Pons (tissue), 1 donor: Measurements from ENCODE around the gene APCDD1L.
"Not testable (repeated sequence)": the region's sequence is repeated elsewhere in the genome, so short reads cannot be mapped to it uniquely, and the experiment has no call there.

Source experiments
- DNase-seq: peaks from one replicate; pipeline ENCODE4 v3.0.0-alpha.2; 2016; ENCODE audit warnings: low spot score

The APCDD1L gene

DNA sequence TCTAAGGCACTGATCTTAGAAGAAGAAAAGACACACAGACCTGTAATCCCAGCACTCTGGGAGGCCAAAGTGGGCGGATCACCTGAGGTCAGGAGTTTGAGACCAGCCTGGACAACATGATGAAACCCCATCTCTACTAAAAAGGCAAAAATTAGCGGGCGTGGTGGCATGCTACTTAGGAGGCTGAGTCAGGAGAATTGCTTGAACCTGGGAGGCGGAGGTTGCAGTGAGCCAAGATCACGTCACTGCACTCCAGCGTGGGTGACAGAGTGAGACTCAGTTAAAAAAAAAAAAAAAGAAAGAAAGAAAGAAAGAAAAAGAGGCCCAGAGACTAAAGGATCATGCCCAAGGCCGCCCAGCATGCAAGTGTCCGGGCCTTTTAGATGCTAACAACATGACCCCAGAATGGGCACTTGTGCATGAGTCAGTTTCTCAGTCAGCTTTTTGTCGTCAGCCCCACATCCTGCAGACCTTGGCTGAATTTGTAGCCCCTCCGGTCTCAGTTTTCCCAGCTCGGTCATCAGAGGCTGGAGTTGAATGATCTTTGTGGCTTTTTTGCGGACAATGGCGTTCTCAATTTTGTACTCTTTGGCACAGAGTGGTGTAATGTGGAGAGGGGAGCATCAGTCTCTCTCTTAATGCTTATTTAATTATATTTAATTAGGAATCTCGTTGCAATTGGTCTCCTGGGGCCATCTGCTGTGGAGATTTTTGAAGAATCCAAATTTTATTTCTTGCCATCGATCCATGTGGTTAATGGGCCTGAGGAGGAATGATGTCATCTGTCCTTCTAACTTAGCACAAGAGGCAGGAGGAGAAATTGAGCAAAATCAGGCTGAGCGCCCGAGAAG lies 30.6 kb upstream of the APCDD1L start:
- no peak for DNase-seq

DNA sequence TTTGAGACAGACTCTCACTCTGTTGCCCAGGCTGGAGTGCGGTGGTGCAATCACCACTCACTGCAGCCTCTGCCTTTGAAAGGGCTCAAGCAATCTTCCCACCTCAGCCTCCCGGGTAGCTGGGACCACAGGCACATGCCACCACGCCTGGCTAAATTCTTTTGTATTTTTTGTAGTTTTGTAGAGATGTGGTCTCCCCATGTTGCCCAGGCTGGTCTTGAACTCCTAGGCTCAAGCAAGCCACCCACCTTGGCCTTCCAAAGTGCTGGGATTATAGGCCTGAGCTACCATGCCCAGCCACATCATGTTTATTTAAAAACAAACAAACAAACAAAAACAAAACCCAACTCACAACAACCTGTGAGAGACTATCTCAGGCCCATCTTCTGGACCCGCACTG lies 29.7 kb upstream of the APCDD1L start:
- no peak for DNase-seq

DNA sequence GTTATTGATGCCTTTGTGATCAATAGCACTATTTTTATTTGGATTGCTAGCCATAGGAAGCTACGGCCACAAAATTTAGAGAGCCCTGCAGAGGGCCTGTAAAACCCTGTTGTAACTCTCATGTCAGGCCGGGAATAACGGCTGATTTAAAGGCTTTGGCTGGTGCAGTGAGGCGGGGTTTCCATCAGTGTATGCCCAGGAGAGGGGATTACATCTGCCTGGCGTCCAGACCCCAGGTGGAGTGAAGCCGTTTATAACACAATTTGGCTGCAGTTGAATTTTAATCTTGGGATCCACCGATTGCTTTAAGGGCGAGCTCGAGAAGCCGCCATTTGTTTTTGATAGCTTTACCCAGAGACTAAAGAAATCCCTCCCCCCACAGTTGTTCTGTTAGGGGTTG lies 29.1 kb upstream of the APCDD1L start:
- DNase-seq, result no peak

DNA sequence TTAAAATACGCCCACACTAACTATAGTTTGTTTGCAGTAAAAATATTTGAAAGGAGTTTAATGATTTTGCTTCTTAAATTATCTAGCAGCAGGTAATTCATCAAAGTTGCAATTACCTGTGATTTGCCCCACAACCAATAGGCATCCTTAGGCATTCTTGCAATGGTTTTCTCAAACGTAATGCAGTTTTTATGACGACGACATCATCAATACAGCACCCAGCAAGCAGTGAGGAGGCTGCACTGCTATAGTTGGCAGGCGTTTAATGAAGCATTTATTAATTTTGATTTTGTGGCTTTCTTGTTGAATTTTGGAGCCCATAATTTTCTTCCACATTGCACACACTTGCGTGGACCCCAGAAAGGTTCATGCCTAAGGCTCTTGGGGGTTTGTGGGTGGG lies 28.1 kb upstream of the APCDD1L start:
- no peak for DNase-seq

DNA sequence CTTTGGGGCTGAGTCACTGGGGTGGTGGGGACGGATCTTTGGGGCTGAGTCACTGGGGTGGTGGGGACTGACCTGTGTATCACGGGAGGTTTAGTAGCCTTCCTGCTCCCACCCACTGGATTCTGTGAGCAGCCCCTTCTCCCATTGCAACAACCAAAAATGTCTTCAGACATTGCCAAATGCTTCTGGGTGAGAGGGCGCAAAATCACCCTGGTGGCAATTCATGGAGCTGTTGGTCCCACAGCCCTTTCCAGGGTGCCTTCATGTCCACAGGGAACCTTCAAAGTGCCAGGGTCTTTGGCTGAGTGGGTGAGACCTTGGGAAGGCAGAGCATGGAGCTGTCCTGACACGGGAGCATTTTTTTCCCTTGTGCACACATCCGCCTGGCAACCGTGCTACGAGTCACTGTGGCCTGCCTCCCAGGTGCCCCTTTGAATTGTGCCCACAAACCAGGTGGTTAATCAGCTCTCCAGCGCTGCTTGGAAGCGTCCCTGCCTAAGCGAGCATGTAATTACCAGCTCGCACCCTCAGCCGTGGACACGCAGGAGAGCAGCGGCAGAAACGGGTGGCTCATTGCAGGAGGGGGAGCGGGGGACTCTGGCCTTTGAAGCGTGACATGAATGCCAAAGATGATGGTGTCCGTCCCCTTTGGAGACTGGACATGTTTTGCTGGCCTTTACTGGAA lies 27.4 kb upstream of the APCDD1L start:
- no peak for DNase-seq

DNA sequence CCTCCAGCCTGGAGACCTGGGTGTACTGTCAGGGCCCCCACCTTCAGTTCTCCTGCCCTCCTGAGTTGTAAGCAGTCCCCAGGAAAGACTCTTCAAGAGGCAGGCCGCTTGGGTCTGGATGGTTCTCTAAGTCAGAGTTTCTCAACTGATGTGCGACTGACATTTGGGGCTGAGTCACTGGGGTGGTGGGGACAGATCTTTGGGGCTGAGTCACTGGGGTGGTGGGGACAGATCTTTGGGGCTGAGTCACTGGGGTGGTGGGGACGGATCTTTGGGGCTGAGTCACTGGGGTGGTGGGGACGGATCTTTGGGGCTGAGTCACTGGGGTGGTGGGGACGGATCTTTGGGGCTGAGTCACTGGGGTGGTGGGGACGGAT lies 26.8 kb upstream of the APCDD1L start:
- not testable (repeated sequence) for DNase-seq

DNA sequence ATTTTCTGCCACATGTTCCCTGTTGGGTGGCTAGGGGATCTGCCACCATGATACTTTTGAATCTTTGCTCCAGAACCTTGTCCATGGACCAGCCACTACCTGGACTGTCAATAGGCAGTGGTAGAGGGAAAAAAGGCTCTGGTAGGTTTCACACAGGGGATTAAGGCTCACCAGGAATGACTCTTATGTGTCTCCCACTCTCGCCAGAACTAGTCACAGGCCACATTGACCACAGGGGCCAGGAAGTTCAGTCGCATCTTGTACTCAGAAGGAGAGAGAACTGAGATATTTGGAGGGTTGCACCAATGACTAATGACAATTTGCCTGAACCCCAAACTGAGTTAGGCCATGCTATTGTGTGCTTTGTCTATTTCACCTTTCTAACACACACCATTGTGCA lies 23.6 kb upstream of the APCDD1L start:
- DNase-seq, result no peak

DNA sequence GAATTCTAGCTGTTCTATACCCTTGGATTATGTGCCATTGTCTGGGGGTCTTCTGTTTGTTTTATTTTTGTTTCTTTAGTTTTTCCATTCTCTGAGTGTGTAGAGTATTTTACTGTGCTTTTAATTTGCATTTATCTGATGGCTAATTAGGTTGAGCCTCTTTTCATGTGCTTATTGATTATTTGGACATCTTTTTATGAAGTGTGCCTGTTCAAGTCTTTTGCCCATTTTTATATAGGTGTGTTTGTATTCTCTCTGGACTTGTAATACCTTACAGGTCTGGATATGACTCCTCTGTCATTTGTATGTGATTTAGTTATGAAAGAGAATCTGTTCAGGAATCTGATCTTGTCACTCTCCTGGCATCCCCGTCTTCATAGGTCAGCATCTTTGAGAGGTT lies 22.6 kb upstream of the APCDD1L start:
- DNase-seq, result no peak

DNA sequence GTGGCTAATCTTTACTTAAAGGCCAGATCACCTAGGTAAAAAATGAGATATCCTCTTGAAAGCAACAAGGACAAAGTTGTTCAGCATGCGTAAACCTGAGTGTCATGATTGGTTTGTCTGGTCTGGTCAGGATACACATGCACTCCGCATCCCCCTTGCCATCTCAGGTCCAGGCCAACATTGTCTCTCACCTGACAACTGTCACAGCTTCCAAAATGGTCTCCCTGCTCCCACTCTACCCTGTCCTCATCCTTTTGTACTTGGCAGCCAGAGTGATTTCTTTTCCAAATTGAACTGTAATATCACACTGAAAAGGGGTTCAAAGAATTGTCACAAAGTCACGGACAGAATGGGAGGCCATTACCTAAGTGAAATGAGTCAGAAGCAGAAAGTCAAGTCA lies 21.1 kb upstream of the APCDD1L start:
- no peak for DNase-seq

DNA sequence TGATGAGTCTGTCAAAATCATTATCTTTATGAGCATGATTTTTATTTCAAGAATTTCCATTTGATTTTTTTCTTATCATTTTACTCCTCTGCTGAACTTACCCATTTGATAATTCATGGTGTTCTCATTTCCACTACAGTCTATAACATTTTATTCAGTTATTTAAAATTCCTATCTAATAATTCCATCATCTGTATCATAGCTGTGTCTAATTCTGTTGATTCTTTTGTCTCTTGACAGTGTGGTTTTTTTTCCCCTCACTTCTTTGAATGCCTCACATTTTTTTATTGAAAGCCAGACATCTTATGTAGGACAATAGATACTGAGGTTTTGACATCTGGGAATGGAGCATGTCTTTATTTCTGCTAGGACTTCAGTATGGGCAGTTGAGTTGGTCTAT lies 16.5 kb upstream of the APCDD1L start:
- DNase-seq, result no peak

DNA sequence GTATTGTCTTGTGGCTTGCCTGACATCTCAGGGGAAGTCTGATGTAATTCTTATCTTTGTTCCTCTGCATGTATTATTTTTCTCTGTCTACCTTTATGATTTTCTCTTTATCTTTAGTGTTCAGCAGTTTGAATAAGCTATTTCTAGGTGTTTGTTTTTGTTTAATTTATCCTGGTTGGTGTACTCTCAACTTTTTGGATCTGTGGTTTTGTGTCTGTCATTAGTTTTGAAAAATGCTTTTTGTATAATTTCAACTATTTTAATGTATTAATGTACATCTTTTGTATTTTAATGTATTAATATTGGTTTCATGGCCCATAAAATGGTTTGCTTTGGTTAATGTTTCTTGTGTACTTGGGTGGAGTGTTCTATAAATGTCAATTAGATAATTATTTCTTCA lies 15.9 kb upstream of the APCDD1L start:
- DNase-seq, result no peak

DNA sequence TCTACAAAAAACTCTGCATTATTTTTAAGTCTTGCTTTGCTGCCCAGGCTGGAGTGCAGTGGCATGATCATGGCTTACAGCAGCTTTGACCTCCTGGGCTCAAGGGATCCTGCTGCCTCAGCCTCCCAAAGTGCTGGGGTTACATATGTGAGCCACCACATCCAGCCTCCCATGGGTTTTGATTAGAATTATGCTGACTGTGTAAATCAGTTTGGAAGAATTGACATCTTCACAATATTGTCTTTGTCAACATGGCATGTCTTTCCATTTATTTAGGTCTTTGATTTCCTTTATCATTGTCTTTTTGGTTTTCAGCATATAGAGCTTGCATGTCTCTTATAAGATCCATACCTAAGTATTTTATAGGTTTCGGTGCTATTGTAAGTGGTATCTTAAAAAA lies 13.2 kb upstream of the APCDD1L start:
- no peak for DNase-seq

DNA sequence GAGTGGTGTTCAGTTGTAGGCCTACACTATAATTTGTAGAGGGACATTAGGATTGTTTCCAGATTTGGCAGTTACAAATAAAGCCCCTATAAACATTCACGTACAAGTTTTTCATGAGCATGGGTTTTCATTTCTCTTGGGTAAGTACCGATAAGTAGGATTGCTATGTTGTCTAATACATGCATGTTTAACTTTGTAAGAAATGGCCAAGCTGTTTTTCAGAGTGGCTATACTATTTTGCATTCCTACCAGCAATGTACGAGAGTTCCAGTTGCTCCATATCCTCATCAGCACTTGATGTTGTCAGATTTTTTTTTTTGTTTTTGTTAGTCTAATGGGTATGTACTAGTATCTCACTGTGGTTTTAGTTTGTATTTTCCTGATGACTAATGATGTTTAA lies 11.2 kb upstream of the APCDD1L start:
- no peak for DNase-seq

DNA sequence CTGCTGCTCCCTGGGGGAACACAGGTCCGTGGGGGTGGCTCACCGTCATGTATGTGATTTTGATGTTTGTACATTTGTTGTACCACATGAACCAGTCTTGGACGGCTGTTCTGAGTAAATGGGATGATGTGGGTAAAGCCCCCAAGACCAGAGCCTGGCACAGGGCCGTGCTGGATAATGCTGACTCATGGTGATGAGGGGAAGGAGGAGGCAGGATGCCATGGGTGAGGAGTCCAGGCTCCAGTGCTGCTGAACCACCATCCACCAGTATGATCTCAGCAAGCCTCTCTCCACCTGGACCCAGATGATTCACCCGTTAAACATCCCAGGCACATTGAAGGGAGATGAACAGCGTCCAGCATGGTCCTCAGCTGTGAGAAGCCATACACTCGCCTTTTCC lies 9.6 kb upstream of the APCDD1L start:
- DNase-seq, result no peak

DNA sequence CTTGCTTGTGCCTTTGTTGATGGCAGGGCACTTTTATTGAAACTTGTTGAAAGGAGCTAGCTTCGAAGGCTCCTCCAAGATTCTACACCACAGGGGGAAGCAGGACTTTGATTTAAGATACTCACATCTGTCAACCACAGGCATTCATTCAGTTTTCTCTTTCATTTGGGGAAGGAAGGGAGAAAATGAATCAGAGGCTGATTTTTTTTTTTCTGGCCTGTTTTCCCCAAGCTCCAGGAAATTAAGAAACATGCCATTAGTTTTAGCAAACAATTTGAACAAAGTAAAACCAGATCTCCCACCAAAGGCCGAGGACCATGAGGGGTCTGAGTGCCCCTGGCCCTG lies 8.7 kb upstream of the APCDD1L start:
- no peak for DNase-seq

DNA sequence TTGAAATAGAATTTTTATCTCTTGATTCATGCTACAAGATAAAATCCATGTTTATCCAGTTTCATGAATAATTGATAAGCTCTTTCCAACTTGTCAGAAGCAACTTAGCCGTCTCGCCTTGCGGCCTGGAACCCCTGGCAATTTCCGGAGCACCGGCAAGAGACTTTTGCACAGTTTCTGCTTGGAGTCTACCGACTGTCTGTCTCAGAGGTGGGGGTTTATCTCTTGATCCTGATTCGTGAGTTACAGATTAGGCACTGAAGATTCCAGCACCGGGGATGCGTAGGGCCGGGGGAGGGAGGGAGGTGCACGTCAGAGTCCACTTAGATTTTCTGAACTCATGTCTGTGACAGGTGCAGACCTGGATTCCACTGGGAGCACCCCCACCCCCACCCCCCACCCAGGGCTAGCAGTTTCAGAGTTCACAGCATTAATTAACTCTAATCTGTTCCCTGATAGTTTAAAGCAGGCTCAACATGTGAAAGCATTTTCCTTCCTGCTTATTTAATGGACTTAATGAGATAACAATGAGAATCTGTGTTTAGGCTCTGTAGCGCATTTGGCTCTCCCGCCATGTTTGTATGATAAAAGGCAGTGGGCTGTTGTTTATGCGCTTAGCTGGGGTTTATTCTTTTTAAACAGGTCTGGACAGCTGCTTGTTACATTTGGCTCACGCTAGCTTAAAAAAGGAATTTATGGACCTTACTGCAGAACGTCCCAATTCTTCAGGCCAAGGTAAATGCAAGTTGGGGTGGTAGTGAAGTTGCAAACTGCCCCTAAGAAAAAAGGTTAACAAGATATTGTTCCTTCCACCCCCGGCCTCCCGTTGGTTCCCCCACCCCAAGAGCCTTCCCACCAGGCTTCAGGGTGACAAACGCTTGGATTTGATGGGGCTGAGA lies 8.1 kb upstream of the APCDD1L start:
- no peak for DNase-seq

DNA sequence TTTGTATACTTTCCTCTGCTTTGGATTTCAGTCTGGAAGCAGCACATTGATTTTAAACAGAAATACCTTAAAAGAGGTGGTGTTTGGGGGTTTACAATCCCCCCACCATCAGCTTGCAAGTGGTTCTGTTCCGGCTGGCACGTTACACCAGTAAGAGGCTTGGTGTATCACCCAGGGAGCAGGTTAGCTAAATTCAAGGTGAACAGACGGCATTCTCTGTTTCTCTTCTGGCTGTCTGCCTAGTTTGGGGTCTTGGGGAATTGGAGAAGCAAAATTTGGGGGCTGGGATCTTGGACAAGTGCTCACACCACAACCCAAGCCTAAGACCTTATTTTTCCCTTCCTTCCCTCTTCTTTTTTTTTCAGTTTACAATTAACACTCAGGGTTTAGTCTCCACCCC lies 7.5 kb upstream of the APCDD1L start:
- no peak for DNase-seq

DNA sequence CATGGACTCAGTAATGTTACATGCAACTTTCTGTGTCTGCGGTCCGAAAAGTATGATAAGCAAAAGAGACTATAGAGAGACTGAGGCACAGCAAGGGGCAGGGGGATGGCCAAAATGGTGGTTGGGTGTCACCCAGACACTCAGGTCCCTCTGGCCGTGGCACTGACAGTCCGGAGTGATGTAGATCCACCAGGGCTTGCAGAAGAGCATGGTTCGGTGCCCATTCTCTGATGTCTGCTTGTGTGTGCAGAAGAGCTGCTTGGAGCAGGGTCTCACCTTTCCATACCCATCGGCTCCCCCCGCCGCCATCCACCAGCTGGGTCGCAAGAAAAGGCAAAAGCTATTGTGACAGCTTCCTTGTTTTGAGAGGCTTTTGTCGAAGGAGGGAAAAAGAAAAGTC lies 6.6 kb upstream of the APCDD1L start:
- no peak for DNase-seq

DNA sequence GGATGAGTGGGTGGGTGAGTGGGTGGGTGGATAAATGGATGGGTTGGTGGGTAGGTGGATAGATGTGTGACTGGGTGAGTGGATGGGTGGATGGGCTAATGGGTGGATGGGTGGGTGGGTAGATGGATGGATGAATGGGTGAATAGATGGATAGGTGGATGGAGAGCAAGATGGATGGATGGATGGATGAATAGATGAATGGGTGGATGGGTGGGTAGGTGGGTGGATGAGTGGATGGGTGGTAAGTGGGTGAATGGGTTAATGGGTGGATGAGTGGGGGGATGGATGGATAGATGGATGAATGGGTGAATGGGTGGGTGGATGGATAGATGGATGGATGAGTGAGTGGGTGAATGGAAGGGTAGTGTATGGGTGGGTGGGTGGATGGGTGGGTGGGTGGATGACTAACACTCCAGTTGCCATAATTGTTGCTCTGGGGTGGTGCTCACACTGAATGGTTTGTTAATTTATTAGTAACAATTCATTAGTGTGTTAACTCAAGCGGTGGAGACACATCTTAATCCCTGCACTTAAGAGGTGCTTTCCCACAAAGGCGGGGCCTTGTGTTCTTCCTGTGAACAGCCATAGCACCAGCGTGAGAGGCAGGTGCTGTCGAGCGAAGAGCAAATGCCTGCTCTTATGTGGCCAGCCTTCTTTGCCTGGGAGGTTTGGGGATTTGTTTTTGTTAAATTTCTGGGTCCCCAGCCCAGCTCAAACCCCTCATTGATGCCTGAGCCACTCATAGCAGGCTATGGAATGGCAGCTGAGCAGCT lies 4.9 kb upstream of the APCDD1L start:
- DNase-seq, result no peak

DNA sequence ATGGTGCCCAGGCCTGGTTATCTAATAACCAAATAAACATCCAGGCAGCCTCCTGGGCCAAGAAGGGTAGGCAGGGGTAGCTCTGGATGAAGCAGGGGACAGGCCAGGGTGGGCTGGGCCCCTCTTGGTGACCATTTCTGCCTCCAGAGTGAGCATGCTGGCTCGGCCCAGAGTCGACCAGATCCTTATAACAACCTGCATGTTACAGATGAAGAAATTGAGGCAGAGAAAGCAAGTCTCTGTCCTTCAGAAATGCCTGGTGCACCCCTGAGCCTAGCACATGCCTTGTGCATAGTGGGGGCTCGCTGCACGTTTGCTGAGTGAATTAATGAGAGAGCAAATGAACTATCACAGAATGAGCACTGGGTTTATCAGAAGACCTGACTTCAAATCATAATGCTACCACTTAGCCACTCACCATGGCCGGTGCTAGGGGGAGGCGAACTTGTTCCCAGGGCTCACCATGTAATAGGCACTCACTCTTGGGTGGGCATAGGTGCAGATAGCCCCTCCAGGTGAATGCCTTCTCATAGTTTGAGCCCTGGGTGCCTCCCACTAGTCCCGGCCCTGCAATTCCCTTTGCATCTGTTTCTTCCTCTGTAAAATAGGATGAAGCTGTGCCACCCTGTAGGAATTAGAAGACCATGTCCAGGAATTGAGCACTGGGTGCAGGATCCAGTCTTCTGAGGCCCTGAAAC lies 3.8 kb upstream of the APCDD1L start:
- no peak for DNase-seq

DNA sequence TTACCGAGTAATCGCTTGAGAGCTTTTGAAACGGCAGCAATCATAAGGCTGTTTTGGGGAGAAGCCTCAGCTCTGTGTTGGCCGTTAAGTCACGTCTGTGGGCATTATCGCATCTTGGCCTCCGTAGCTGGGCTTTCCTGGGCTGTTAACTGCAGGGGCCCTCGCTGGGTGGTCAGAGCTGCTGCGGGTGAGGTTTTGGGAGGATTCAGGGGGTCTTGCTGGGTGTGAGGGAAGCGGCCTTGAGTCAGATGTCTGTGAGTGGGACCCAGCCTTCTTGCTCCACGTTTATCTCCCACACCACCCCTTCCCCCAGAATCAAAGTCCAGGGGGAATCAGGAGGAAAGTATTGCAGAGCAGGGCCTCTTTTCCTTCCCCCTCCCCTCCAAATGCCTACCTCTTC lies 3.2 kb upstream of the APCDD1L start:
- no peak for DNase-seq
